Nephron progenitor cell (in vitro differentiated cells): Measurements from ENCODE around the gene GTF3C5.

Source experiments
- DNase-seq: peaks from one replicate; pipeline ENCODE4 v3.0.0; 2021
- H3K27ac Mint-ChIP-seq: 2 replicates; pipeline ENCODE4 v1.8.0; 2021; ENCODE audit warnings: mild to moderate bottlenecking, moderate library complexity, mixed read lengths
- H3K27me3 Mint-ChIP-seq: 2 replicates; pipeline ENCODE4 v1.8.0; 2021; ENCODE audit warnings: mild to moderate bottlenecking, low read depth, mixed read lengths; ENCODE audit not compliant: poor library complexity
- H3K36me3 Mint-ChIP-seq: 2 replicates; pipeline ENCODE4 v1.8.0; 2021; ENCODE audit warnings: low read depth, mixed read lengths
- H3K4me1 Mint-ChIP-seq: 2 replicates; pipeline ENCODE4 v1.8.0; 2021; ENCODE audit warnings: mixed read lengths
- H3K4me3 Mint-ChIP-seq: 2 replicates; pipeline ENCODE4 v1.8.0; 2021; ENCODE audit warnings: mild to moderate bottlenecking, moderate library complexity, mixed read lengths
- H3K9me3 Mint-ChIP-seq: 2 replicates; pipeline ENCODE4 v1.8.0; 2021; ENCODE audit warnings: mild to moderate bottlenecking, moderate library complexity, mixed read lengths
- CTCF ChIP-seq: fragments of 200-600 bp; sonication (generic); IDR thresholded peaks from 2 replicates; pipeline ENCODE4 v1.5.0; 2021; ENCODE audit warnings: antibody characterized with exemption

Gene GTF3C5

GRCh38 chr9:133002147-133003070, 28.4 kb upstream of the GTF3C5 start:
- Mint-ChIP-seq H3K27ac (no peak overlapping the region), H3K36me3 (no peaks in the 10 kb centered on the region), H3K4me1 (peaks cover 16% of the 10 kb centered on the region), H3K4me3 (no peak overlapping the region), H3K9me3 (no peaks in the 10 kb centered on the region), H3K27me3 (peaks cover 48% of the 10 kb centered on the region)
- no peak for TF ChIP-seq CTCF
- DNase-seq = no peak

GRCh38 chr9:133003071-133003461, 27.7 kb upstream of the GTF3C5 start:
- DNase-seq = no peak

GRCh38 chr9:133003671-133004090, 27.1 kb upstream of the GTF3C5 start:
- H3K4me1 Mint-ChIP-seq = peaks cover 16% of the 10 kb centered on the region
- no peak for DNase-seq
- no peak for TF ChIP-seq CTCF
- no peaks in the 10 kb centered on the region for H3K9me3 Mint-ChIP-seq
- H3K27ac Mint-ChIP-seq = no peak overlapping the region
- peaks cover 51% of the 10 kb centered on the region for H3K27me3 Mint-ChIP-seq
- no peaks in the 10 kb centered on the region for H3K36me3 Mint-ChIP-seq
- H3K4me3 Mint-ChIP-seq = no peak overlapping the region

More at GRCh38 chr9:133003071-133003461, 27.7 kb upstream of the GTF3C5 start:
- Mint-ChIP-seq H3K4me1 (peaks cover 16% of the 10 kb centered on the region), H3K27me3 (peaks cover 48% of the 10 kb centered on the region), H3K9me3 (no peaks in the 10 kb centered on the region), H3K27ac (no peak overlapping the region), H3K36me3 (no peaks in the 10 kb centered on the region), H3K4me3 (no peak overlapping the region)
- no peak for TF ChIP-seq CTCF

- no peak for TF ChIP-seq CTCF
- H3K27ac Mint-ChIP-seq = no peak overlapping the region
- H3K4me1 Mint-ChIP-seq = peaks cover 16% of the 10 kb centered on the region
- no peaks in the 10 kb centered on the region for H3K9me3 Mint-ChIP-seq
- H3K4me3 Mint-ChIP-seq = no peak overlapping the region
- no peak for DNase-seq
- no peaks in the 10 kb centered on the region for H3K36me3 Mint-ChIP-seq
- H3K27me3 Mint-ChIP-seq = peaks cover 51% of the 10 kb centered on the region
These were observed 26.5 kb upstream of the GTF3C5 start for GRCh38 chr9:133004091-133004998.

GRCh38 chr9:133004999-133005760, 25.6 kb upstream of the GTF3C5 start:
- Mint-ChIP-seq H3K4me1 (peaks cover 16% of the 10 kb centered on the region), H3K27ac (no peak overlapping the region), H3K36me3 (no peaks in the 10 kb centered on the region), H3K9me3 (no peaks in the 10 kb centered on the region), H3K4me3 (no peak overlapping the region), H3K27me3 (peaks cover 50% of the 10 kb centered on the region)
- no peak for DNase-seq
- no peak for TF ChIP-seq CTCF
